SH-SY5Y (cell line): ENCODE results near the gene LAMC3.

Source experiments
- GATA2 ChIP-seq: IDR thresholded peaks from 2 replicates; pipeline ENCODE4 v1.6.1; 2011; ENCODE audit warnings: mild to moderate bottlenecking, low read depth, low read length
- GATA3 ChIP-seq: IDR thresholded peaks from 2 replicates; pipeline ENCODE4 v1.6.1; 2011; ENCODE audit warnings: low read depth, mild to moderate bottlenecking, low read length, moderate library complexity

The LAMC3 gene

DNA sequence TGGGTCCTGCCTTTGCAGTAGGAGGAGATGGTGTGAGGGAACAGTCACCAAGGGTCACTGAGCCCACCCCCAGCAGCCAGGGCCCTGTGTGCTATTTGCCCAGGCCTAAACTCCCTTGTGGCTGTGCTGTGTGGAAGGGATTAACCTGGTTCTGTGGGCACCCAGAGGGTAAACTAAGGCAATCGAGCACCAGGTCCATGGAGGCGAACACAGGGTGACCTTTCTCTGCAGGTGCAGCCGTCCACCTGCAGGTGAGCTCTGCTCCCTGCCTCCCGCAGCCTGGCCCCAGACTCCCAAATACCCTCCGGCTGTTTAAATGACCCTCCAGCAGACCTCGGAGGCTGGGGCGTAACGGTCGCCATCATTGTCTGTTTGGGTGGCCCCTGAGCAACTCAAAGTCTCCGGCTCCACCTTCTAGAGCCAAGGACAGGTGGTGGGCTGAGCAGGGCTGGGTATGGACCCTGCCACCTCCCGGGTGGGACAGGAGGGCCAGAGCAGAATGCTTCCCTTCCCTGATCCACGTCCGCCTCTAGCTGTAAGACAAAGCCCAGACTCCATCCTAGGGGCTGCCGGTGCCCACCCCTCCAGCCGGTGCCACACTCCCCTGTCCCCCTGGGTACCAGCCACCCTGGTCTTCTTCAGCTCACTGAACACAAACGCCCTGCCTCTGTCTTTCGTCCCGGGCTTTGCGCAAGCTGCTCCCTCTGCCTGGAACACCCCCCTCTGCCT lies 35.9 kb upstream of the LAMC3 start:
- TF ChIP-seq GATA3 (no peak), GATA2 (no peak)

DNA sequence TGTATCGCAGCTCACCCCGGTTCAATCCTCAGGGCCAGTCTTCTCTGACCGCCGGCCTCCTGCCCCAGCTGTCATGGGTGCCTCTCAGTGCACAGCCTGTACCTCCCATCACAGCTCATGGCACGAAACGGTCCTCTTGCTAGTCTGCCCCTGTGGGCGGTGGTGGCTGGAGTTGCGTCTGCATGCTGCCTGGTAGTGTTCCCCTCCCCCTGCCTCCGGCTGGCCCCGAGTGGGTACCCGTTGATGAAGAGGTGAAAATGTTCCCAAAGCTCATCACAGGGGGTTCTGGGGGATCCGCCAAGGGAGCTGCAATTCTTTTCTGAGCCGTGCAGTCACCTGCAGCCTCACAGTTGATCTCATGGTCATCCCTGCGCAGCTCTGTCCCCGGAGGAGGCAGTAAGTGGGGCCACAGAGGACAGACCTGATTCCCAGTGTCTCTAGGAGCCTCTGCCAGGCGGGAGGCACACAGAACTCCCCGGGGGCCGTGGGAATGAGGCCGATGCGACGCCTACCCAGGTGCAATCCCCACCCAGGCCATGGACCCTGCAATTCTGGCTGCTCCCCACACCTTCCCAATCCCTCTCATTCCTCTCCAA lies 35.2 kb upstream of the LAMC3 start:
- TF ChIP-seq GATA2 = no peak
- no peak for TF ChIP-seq GATA3

DNA sequence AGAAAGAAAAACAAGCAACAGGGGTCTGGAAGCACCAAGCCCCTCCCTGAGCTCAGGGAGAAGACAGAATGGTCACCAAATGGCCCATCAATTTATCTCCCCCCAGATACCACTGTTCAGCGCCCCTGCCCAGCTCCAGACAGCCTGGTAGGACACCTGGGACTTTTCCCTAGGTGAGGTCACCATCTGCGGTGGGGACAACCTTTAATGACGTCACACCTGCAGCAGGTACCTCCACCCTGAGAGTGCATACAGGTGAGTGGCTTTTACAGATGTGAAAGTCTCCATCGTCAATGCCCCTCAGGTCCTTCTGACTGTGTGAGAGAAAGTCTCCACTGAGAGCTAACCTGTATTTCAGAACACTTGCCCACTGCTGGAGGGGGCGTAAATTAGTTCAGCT lies 34.3 kb upstream of the LAMC3 start:
- no peak for TF ChIP-seq GATA3
- no peak for TF ChIP-seq GATA2

GRCh38 chr9:130975156-130975555 lies 33.8 kb upstream of the LAMC3 start:
- no peak for TF ChIP-seq GATA2
- TF ChIP-seq GATA3 = no peak

- no peak for TF ChIP-seq GATA3
These were observed 32.8 kb upstream of the LAMC3 start for GRCh38 chr9:130975932-130976841.

- TF ChIP-seq GATA3 = no peak
- TF ChIP-seq GATA2 = no peak
These were observed 31.2 kb upstream of the LAMC3 start for GRCh38 chr9:130977811-130978221.

DNA sequence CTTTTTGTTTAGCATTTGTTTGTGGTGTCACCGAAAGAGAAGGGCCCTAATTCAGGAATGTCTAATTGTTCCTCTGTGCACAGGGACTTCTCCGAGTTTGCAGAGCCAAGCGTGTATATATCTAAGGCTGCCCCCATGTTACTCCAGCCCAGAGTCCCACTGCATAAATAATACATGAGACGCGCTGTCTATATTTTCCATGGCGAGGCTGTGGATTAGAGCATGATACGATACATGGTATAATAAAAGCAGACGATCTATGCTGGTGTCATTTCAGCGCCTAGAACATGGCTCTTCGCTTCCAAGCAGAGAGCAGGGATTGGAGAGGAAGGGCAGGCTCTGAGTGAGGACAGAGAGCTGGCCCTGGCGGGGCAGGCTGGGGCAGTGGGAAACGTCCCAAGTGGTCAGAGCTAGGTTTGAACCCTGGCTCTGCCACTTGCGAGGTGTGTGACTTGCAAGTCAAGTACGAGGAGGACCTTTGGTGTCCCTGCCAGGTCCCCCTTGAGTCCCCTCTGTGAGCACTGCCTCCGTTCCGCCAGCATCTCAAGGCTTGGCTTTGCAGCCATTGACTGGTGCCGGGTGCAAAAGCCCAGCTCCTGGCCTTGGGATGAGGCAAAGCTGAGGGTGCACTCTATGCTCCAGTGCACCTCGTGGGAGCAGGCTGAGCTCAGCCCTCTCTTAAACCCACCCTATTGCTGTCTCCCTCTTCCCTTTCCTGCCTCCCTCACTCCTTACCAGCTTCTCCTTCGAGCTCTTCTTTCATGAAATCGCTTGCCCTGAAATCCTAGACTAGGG lies 29.2 kb upstream of the LAMC3 start:
- no peak for TF ChIP-seq GATA2
- TF ChIP-seq GATA3 = no peak

DNA sequence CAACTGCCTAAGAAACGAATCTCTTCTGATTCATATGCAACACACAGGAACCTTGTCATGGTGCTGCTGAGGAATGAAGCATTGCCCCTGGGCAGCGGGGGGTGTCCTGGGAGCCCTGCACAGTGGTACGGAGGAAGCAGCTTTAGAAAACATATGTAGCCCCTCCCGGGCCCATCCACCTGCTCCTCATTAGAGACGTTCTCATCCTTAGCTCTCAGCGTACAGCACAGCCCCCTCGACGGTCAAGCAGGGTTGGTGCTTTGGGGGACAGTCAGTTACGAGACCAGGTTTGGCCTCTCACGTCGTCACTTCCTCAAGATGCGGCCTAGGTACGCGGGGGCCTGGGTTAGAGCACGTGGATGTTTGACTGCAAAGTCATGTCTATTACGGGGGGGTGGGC lies 28.4 kb upstream of the LAMC3 start:
- TF ChIP-seq GATA2 (no peak), GATA3 (no peak)

GRCh38 chr9:130981002-130981755 lies 27.8 kb upstream of the LAMC3 start:
- no peak for TF ChIP-seq GATA2
- TF ChIP-seq GATA3 = no peak

- TF ChIP-seq GATA2 = no peak
- no peak for TF ChIP-seq GATA3
These were observed 27.2 kb upstream of the LAMC3 start for GRCh38 chr9:130981756-130982137.

DNA sequence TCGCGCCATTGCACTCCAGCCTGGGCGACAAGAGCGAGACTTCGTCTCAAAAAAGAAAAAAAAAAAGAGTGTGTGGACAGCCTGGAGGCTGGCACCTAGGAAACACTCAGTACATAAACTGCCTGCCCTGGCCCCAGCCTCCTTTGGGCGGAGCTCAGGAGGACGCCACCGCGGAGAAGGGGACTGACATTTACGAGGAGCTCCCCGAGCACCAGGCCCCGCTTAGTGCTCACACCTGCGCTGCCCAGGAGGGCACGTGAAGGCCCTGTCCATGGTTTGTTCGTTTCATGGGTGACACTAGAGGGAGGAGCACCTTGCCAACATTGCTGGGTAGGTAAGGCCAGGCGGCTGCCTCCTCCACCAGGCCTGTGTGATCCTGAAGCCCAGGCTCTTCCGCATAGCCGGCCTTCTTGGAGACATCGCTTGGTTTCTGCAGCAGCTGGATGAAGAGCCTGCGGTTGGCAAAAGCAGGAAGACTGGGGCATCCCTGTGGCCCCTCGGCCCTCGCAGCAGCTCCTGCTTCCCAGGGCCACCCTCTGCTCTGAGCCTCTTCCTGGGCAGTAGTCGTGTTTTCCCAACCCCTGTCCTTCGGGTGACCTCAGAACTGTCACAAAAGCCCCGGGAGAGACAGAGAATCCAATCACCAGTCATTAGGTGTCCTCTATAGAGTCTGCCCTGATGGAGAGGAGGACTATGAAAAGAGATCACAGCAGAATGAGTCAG lies 26.2 kb upstream of the LAMC3 start:
- no peak for TF ChIP-seq GATA3
- no peak for TF ChIP-seq GATA2

DNA sequence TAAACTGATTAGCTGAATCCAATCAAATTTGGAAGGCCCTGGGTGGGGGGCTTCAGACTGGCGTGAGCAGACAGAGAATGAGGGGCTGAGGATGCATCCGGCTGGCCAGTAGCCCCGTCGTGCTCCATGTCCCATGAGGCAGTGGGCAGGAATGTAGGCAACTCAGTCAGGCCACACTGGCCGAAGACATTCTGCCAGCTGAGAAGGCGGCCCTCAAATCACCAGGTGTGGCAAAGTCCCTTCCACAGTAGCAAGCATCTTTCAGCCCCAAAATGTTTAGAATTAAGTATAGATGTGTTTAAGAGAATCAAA lies 25.7 kb upstream of the LAMC3 start:
- no peak for TF ChIP-seq GATA3
- TF ChIP-seq GATA2 = no peak

DNA sequence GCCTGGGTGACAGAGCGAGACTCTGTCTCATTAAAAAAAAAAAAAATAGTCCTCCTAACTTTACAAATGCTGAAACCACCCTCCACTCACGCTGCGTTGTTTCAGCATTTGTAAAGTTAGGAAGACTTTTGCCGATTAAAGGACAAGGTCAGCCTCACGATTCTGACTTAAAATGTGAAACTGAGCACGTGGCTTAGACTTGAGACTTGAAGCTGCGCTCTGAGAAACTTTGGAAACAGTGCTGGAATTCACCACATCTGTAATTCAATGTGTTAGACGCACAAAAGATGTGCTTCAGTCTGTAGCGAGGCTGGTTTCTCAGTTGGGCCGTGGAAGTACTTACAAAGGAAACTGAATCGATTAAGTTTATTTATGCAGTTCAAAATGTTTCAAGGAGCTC lies 25.0 kb upstream of the LAMC3 start:
- TF ChIP-seq GATA3 = no peak
- no peak for TF ChIP-seq GATA2
